Stimulated activated CD4-positive, alpha-beta T cell treated with anti-CD3 and anti-CD28 coated beads, Interleukin-4, amount 100 ng/mL, for 1 hour (primary cell): Measurements from ENCODE around the gene CXCR6.

Experiments
- DNase-seq: peaks from one replicate; pipeline ENCODE4 v3.0.0-alpha.2; 2020

Gene CXCR6

DNA sequence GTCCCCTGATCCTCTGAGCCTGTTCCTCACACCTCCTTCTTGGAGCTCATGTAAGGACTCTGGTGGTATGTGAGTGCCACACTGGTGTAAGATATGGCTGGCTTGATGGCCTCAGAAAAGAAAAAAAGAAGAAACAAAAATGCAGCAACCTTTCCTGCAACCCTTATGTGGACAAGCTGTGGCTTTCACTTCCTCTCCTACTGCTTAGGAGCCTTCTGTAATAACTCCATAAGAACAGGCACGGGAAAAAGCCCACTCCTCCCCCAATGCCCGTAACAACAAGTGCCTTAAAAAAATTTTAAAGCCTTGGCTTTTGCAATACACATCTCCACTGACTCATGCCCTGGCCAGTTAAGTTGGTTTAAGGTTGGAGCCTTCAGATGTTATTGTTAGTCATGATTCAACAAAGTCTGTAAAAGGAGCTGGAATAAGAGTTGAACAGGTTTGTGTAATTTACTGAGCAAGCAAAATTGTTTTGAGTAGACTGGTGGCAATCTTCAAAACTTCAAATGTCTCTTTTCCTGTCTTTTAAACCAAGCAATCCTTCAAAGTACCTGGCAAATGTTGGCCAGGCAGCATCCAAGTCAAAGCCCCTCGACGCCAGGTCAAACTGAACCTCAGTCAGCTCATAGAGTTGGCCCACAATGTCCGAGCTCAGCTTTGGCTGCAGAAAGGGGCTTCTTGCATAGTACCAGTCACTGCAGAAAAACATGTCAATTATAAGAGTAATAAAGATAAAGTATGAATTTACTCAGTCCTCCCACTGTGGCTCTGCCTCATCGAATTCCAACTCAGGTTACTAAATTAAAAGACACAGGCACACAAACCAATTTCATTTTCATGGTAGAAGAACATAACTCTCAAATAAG, 29.5 kb downstream of the CXCR6 start:
- no peak for DNase-seq

DNA sequence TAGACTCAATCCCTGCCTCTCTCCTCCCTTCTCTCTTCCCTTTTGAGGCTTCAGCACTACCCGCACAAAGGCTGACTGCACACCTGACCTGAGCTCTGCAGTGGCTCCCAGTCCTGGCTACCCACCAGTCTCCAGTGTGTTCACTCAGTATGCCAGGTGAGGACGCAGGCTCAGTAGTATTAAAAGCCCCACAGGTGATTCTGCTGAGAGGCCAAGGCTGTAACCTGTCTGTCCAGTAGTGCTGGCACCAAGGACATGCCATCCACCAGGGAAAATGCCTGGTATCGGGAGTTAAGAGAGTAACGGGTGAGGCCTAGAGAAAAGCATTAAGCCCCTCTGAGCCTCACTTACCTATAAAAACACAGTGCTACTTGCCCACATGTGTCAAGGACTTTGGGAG, 31.4 kb downstream of the CXCR6 start:
- no peak for DNase-seq

DNA sequence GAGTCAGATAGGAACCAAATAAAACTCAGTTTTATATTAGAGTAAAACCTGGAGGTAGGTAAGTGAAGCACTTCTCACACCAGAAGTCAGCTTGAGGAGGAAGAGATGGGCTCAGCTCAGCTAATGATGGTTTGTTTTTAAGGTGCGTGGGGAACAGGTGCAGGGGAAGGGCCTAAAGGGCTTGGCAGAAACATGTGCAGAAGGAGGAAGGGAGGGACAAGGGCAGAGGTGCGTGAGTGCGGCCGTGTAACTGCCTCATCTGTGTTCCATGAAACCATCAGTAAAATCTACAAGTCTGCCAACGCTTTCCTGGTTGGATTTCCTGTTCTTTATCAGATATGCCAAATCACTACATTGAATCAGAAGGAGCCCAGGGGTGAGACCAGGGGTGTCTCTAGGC, 32.4 kb downstream of the CXCR6 start:
- DNase-seq = no peak

DNA sequence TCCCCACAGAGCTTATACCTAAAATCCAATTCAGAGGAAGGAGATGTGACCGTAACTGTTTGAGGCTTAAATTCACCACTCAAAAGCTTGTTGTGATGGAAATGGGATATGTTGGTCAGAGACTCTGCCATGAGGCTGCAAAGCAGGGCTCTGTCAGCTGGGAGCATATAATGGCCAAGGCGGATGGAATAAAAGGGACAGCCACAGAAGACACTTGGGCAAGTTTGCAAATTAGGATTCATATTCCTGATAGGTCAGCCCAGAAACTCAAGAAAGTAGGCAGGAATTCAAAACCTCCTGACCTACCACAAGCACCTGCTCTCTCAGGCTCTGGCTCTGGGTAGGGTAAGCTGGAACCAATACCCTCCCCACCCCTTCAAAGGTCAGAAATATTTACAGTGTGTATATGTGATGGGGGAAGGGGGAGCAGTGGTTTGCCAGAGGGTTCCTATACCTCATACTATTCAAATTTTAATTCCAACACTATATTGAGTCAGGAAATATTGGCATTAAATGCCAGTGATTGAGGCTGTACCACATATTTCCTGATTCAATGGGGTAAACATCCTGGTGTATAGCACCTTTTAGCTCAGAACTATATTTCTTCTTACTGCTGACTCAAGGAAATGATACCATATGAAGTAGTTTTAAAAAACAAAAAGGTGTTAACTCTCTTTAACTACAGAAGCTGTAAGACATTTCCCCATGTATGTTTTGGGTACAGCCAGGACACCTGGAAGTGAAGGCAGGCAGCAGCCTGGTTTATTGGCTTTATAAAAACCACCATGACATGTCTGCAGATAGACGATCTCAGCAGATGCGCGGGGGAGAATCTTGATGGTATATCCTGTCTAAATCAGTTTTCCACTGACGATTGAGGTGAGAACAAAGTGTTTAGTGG, 33.2 kb downstream of the CXCR6 start:
- no peak for DNase-seq

DNA sequence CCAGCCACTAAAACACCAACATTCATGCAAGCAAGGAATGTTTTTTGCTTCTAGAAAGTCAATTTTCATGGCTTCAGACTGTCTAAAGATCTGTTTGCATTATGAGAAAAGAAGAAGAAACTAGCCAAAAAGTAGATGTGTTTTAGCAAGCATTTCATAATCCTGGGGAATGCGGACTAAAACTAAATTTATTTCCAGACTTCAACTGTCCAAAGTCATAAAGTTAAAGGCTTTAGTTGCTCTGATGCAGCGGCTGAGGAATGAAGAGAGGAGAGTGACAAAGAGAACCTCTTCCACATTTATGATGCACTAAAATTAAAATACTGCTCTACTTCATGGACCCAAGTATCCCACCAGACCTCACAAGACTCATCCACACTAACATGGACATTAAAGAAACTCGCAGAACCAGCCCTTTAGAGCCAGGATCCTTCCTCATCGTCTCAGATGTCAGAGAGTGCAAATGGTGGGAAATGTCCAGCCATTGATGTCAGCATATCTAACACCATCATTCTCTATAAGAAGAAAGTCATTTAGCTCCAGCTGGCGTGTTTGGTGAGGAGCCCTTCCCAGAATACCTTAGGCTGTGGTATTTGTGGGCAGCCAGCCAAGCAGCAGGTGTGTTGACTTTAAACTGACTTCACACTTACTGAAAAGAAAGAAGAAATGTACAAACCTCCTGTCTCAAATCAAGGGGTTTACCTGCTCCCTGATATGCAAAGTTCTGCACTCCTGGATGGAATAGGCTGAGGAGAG, 34.9 kb downstream of the CXCR6 start:
- peak; percentile 37 for DNase-seq

GRCh38 chr3:45979378-45979777, 36.1 kb downstream of the CXCR6 start:
- no peak for DNase-seq

- no peak for DNase-seq
Observed at GRCh38 chr3:45980229-45980813, 37.1 kb downstream of the CXCR6 start.

- DNase-seq = no peak
Observed at GRCh38 chr3:45980819-45981218, 37.6 kb downstream of the CXCR6 start.

- no peak for DNase-seq
Observed at GRCh38 chr3:45981346-45982074, 38.2 kb downstream of the CXCR6 start.

DNA sequence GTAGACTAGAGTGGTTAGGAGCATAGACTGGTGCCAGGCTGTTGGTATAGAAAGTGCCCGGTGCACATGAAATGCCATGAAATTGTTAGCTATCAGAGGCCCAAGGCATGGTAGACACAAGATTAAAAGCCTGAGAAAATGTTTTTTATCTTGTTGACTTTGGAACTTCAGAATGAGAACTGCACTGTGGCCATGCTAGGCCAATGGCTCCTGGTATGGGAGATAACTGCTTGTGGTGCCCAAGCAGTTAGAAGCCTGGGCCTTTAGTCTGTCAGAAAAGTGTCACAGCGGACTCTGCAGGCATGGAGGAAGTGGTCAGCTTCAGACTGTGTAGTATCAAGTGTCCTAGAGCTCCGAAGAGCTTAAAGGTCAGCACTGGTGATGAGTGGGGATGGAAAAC, 40.5 kb downstream of the CXCR6 start:
- no peak for DNase-seq

GRCh38 chr3:45984331-45985312, 41.4 kb downstream of the CXCR6 start:
- DNase-seq = no peak

- no peak for DNase-seq
Observed at GRCh38 chr3:45985532-45986302, 42.5 kb downstream of the CXCR6 start.

DNA sequence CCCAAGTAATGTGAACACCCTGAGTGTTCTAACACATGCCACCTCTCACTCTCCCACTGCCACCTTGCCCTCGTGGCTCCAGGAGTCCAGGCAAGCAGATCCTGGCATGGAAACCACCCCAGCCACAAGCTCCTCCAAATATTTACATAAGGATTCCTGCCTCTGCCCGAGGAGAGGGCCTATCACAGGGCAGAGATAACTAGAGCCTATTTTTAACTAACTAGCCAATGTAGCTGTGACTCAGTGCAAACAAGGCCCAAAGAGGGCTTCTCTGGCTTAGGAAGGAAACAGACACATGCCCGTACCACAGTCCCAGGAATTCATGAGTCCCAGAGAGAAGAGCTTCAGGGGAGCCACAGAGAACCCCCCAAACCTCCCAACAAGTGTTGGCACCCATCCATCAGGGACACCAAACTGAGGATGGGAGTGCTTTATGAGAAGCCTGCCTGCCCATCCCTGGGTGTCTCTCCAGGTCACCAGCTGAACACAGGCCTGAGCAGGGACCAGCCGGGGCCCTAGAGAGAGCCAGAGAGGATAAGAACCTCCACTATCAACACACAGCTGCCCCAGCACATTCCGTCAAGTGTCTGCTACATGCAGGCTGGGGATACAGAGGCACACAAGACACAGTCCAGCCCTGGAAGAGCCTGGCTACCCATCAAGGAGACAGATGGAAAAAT, 43.2 kb downstream of the CXCR6 start:
- DNase-seq = no peak

- no peak for DNase-seq
Observed at GRCh38 chr3:45987368-45988291, 44.4 kb downstream of the CXCR6 start.

- DNase-seq = no peak
Observed at GRCh38 chr3:45988362-45988761, 45.1 kb downstream of the CXCR6 start.

DNA sequence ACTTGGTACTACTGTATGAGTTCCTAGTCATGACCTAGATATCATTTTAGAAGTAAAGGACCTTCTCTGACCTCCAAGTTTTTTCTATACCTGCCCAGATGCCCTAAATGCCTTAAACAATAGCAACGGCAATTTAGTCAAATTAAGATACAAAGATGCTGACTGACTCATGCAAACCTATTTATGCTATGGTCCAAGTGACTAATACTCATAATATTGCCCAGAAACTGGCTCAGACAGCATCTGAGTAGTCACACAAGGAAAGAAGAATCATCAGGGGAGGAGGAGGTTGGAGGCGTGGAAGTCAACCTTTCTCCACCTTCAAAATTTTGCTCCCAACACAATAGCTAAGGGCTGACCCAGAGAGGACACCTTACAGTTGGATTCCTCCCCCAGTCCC, 45.5 kb downstream of the CXCR6 start:
- no peak for DNase-seq

DNA sequence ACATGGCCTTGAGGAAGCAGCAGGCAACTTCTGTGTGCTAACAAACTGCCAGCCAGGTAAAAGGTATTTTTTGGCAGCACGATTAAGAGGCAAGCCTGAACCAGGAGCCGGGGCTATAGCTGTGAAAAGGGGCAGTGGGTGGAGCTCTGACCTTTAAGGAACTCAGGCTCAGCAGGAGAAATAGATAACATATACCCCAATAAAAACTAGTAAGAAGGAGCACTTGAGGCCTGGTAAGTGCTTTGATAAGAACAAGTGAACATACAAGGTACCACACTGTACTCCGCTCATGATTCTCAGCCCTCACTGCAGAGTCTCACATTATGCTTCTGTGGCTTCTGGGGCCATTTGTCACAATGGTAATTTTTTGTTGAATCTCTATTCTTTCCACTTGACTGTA, 46.9 kb downstream of the CXCR6 start:
- no peak for DNase-seq

- DNase-seq = no peak
Observed at GRCh38 chr3:45991341-45991740, 48.1 kb downstream of the CXCR6 start.
